Neural progenitor cell (in vitro differentiated cells): ENCODE measurements around the gene TMEM131L.

Experiments
- EZH2 ChIP-seq: fragments of 200-600 bp; sonication (generic); IDR thresholded peaks from 2 replicates; pipeline ENCODE4 v1.6.1; 2017; ENCODE audit warnings: antibody characterized with exemption, mild to moderate bottlenecking, moderate library complexity
- EZH2phosphoT487 ChIP-seq: fragments of 200-600 bp; sonication (generic); IDR thresholded peaks from 2 replicates; pipeline ENCODE4 v1.6.1; 2017; ENCODE audit warnings: antibody characterized with exemption
- TF ChIP-seq, protein P1 (sequence below): fragments of 200-600 bp; sonication (generic); IDR thresholded peaks from 2 replicates; pipeline ENCODE4 v1.5.1; 2017; ENCODE audit warnings: antibody characterized with exemption, mild to moderate bottlenecking

DNA sequence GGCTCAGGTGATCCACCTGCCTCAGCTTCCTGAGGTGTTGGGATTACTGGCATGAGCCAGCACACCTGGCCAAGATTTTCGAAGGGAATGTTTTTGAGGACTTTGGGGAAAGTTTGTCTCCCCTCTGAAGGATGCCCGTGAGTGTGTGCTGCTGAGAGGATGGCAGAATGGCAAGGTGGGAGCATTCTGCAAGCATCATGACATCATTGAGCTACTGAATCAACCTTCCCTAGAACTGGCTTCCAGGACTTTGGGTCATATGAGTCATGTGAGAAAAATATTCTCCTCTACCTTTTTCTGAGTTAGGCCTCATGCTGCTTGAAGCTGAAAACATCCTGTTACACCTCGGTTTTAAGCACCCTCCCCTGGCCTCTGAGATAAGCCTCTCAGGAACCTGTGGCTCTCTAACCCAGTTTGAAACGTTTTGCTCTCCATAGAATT is 31.0 kb downstream of the TMEM131L start:
- TF ChIP-seq, protein P1, sequence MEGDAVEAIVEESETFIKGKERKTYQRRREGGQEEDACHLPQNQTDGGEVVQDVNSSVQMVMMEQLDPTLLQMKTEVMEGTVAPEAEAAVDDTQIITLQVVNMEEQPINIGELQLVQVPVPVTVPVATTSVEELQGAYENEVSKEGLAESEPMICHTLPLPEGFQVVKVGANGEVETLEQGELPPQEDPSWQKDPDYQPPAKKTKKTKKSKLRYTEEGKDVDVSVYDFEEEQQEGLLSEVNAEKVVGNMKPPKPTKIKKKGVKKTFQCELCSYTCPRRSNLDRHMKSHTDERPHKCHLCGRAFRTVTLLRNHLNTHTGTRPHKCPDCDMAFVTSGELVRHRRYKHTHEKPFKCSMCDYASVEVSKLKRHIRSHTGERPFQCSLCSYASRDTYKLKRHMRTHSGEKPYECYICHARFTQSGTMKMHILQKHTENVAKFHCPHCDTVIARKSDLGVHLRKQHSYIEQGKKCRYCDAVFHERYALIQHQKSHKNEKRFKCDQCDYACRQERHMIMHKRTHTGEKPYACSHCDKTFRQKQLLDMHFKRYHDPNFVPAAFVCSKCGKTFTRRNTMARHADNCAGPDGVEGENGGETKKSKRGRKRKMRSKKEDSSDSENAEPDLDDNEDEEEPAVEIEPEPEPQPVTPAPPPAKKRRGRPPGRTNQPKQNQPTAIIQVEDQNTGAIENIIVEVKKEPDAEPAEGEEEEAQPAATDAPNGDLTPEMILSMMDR, result no peak
- TF ChIP-seq EZH2, result no peak
- TF ChIP-seq EZH2phosphoT487, result no peak
